D721Med (cell line): Measurements from ENCODE around the gene HNRNPM.

Experiments
- DNase-seq: peaks from one replicate; pipeline ENCODE4 v3.0.0; 2011; ENCODE audit warnings: low spot score; ENCODE audit not compliant: insufficient read length
- FAIRE-seq: peaks from 2 replicates; lab custom pipeline; 2011; peaks lifted over from hg19 to GRCh38; lab: Jason Lieb, UNC
- CTCF ChIP-seq: IDR thresholded peaks from 2 replicates; pipeline ENCODE4 v1.5.1; 2012; ENCODE audit warnings: mild to moderate bottlenecking, control low read depth; ENCODE audit not compliant: insufficient read depth; ENCODE audit errors: missing control alignments

The HNRNPM gene

DNA sequence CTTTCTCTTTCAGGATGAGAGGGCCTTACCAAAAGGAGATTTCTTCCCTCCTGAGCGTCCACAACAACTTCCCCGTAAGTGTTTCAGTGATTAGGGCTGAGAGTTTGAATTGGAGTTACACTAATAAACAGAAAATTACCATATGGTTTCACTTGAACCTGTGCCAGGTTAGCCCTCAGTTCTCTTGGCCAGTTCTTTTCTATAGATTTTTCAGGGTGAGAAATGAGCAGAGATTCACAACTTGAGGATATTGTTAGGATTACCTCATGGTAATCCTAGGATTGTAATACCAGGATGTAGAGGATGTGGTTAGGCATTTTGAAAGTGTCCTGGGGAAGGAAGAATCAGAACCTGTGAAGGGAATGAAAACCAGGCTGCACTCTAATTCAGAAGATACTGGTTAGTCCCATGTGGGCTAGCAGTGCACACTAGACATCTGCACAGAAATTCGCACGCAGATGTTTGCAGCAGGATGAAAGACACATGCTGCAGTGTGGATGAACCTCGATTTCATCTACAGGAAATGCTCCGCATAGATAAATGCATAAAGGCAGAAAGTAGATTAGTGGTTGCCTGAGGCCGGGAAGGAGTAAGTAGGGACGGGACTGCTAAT lies 24.1 kb downstream of the HNRNPM start:
- DNase-seq (no peak), FAIRE-seq (no peak)
- TF ChIP-seq CTCF: no peak

DNA sequence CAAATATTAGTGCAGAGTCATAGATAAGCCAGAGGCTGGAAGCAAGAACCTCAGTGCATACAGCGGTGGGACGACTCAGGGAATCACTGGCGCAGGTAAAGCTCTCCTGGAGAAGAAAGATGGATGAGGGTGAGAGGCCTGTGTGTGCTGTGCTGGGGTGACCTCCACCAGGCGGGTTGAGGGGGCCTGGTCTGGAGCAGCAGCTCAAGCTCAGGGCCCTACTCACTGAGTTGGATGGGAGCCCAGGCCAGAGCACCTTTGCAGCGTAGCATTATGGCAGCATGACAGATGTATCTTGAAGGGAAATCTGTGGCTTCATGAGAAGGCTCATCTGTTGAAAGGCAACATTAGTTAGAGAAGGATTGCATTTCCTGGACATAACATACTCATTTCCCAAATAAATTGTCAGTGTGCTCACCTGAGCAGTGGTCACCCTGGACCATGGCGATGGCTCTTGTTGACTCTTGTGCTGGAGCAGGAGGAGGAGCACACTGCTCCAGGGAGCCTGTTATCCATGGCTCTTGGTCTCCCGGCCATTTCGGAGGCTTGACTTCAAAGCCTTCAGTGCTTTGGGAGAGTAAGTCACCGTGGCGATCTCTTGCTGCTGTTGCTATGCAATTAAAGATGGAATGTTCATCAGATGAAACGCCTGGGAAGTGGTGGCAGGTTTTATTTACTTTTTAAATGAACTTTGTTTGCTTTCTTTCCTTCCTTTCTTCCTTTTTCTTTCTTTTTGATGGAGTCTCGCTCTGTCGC lies 25.0 kb downstream of the HNRNPM start:
- no peak for FAIRE-seq
- TF ChIP-seq CTCF: no peak
- no peak for DNase-seq

DNA sequence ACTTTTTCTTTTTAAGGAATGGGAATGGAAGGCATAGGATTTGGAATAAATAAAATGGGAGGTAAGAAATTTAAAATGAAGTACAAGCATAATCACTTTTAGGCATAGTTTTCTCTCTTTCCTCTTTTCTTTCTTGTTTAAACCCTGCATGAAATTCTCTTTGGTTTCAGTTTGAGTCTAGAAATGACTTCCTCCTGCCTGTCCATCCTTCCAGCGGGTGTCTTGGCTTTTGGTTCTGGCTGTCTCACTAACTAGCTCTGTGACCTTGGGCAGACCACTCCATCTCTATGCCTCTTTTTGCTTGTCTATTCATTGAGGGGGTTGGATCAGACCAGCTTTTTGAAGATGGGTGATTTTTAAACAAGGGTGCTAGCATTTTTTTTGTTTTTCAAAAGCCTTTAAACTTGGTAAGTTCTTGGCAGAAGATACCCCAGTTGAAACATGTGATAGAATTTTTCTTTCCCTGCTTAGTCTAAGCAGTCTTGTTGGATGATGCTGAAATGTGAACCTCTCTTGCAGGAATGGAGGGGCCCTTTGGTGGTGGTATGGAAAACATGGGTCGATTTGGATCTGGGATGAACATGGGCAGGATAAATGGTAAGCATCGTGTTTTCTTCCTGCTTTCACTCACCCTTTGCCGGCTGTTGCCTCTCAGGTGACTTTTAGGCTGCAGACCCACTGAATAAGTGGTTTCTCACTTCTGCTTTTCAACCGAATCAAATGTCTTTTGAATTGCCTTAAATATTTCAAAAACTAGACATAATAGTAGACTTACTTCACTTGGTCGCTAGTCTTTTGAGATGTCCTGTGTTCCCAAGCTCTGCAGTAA lies 29.1 kb downstream of the HNRNPM start:
- FAIRE-seq (no peak), DNase-seq (no peak)
- no peak for TF ChIP-seq CTCF

- no peak for FAIRE-seq
- DNase-seq: no peak
- TF ChIP-seq CTCF: no peak
Observed at GRCh38 chr19:8475005-8475404, 30.2 kb downstream of the HNRNPM start.

DNA sequence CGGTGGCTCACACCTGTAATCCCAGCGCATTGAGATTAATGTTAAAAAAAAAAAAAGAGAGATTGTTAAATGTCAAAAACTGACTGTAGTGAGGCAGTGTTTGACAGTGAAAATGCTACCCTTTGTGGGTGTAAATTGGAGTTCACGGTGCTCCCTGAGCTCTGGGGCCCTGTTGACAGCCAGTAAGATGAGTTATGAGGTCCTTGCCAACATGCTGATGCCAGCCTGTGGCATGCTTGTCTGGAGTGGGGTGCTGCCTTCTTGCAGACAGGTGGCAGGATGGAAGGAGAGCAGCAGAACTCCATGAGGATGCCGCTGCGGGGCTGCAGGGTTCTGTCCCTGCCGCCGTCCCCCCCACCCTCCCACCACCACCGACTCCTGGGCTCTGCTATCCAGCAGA lies 31.7 kb downstream of the HNRNPM start:
- TF ChIP-seq CTCF: no peak
- DNase-seq (no peak), FAIRE-seq (no peak)

GRCh38 chr19:8477889-8478288 lies 33.1 kb downstream of the HNRNPM start:
- TF ChIP-seq CTCF: no peak
- DNase-seq (no peak), FAIRE-seq (no peak)
